Right atrium auricular region (tissue), 2 donors: ENCODE measurements around the gene TERT. TPM values are rescaled to one million over a fixed set of nuclear protein-coding genes. Genes with fewer than 3 reads are reported as not detected.

ENCODE experiments used
- DNase-seq: peaks from one replicate; pipeline ENCODE4 v3.0.0-alpha.2; 2019; ENCODE audit warnings: low spot score
- H3K27ac ChIP-seq, 2 donors: fragments of 200-600 bp; sonication (generic); 1 replicate in 1 of 2; 2 replicates in 1 of 2; pipeline ENCODE4 v1.5.1; 2016 to 2019
- H3K27me3 ChIP-seq, 2 donors: fragments of 200-600 bp; sonication (generic); one replicate each; pipeline versions ENCODE4 v1.5.1 to v1.6.0; 2017 to 2019
- H3K36me3 ChIP-seq: fragments of 200-600 bp; sonication (generic); one replicate; pipeline ENCODE4 v1.5.1; 2016
- H3K4me1 ChIP-seq, 2 donors: fragments of 200-600 bp; sonication (generic); one replicate each; pipeline versions ENCODE4 v1.5.1 to v1.6.0; 2017 to 2019
- H3K4me3 ChIP-seq, 2 donors: fragments of 200-600 bp; sonication (generic); 1 replicate in 1 of 2; 2 replicates in 1 of 2; pipeline ENCODE4 v1.5.1; 2017 to 2019; ENCODE audit warnings: mild to moderate bottlenecking in 1 of 2, moderate library complexity in 1 of 2
- H3K9me3 ChIP-seq, 2 donors: fragments of 200-600 bp; sonication (generic); one replicate each; pipeline ENCODE4 v1.5.1; 2019
- CTCF ChIP-seq, 2 donors: fragments of 200-600 bp; sonication (generic); IDR thresholded peaks; one replicate each; pipeline ENCODE4 v1.5.1; 2019; ENCODE audit warnings: antibody characterized with exemption in 2 of 2
- total RNA-seq, 2 donors: library from RNA; depleted of rRNA; stranded (reverse); fragments of >200 nt; gene quantifications; one replicate each; pipeline ENCODE4 v1.1.0, GENCODE V29; 2016

Gene TERT
- total RNA-seq, 2 donors from 2014 or later = not detected

- no peak for TF ChIP-seq CTCF (IDR thresholded peaks at IDR 0.05)
- Histone ChIP-seq H3K36me3 (no peaks in the 10 kb centered on the region), H3K4me1 (no peaks in the 10 kb centered on the region), H3K9me3 (no peaks in the 10 kb centered on the region), H3K4me3 (no peak overlapping the region), H3K27ac (no peak overlapping the region), H3K27me3 (no peaks in the 10 kb centered on the region)
- DNase-seq = no peak
Observed at GRCh38 chr5:1251678-1252580, 42.9 kb downstream of the TERT start.

DNA sequence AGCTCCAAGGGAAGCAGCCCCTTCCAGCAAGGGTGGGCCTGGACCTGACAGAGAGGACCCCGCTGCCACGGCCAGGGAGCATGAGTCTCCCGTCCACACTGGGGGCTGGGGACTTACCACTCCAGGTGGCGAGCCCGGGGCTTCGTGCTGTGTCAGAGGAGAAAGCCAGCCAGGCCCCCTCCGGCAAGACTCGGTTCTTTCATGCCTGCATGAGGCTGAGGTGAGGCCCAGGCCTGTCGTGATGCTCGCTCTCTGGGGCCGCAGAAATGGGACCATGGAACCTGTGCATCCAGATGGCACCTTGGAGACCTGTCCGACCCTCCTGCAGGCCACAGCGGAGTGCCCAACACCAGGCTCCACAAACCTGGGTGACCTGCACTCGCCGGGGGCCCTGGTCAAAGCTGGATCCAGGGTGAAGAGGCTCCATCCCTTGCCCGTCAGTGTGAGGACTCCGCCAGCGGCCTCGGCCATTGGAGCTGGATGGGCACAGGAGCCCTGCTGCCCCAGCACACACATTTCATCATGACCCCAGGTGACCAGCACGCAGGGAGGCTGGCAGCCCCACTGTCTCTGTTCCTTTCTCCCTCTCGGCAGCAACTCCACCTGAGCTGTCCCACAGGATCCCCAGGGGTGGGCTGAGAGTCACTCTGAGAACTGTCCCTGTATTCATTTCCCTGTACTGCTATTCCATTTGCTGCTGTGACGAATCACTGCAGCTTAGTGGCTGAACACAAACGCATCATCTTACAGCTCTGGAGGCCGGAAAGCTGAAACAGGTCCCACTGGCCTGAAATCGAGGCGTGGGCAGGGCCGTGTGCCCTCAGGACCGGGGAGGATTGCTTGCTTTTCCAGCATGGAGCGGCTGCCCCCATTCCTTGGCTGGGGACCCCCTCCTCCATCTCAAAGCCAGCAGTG lies 45.2 kb downstream of the TERT start:
- H3K4me3 ChIP-seq = no peak overlapping the region
- DNase-seq = no peak
- no peaks in the 10 kb centered on the region for H3K9me3 ChIP-seq
- no peak overlapping the region for H3K27ac ChIP-seq
- no peaks in the 10 kb centered on the region for H3K36me3 ChIP-seq
- no peak for TF ChIP-seq CTCF (IDR thresholded peaks at IDR 0.05)
- H3K4me1 ChIP-seq = no peaks in the 10 kb centered on the region
- peaks cover 0 to 3% of the 10 kb centered on the region in 2 donors for H3K27me3 ChIP-seq

DNA sequence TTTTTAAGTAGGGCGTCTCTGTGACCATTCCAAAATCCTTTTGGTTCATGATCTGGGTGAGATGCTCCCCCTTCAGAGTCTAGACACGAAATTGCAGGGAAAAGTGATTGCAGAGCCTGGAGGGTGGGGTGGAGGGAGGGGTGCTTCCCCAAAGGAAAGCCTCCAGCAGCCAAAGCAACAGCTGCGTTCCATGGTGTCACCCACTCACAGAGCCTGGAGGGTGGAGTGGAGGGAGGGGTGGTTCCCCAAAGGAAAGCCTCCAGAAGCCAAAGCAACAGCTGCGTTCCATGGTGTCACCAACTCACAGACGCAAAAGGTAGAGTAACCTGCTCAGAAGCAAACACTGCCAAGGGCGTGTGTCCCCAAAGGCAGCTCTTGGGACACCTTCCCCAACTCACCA lies 47.1 kb downstream of the TERT start:
- H3K4me3 ChIP-seq = no peak overlapping the region
- peaks cover 0 to 3% of the 10 kb centered on the region in 2 donors for H3K27me3 ChIP-seq
- no peak for TF ChIP-seq CTCF (IDR thresholded peaks at IDR 0.05)
- no peak for DNase-seq
- no peaks in the 10 kb centered on the region for H3K9me3 ChIP-seq
- H3K27ac ChIP-seq = no peak overlapping the region
- H3K36me3 ChIP-seq = no peaks in the 10 kb centered on the region
- H3K4me1 ChIP-seq = no peaks in the 10 kb centered on the region

DNA sequence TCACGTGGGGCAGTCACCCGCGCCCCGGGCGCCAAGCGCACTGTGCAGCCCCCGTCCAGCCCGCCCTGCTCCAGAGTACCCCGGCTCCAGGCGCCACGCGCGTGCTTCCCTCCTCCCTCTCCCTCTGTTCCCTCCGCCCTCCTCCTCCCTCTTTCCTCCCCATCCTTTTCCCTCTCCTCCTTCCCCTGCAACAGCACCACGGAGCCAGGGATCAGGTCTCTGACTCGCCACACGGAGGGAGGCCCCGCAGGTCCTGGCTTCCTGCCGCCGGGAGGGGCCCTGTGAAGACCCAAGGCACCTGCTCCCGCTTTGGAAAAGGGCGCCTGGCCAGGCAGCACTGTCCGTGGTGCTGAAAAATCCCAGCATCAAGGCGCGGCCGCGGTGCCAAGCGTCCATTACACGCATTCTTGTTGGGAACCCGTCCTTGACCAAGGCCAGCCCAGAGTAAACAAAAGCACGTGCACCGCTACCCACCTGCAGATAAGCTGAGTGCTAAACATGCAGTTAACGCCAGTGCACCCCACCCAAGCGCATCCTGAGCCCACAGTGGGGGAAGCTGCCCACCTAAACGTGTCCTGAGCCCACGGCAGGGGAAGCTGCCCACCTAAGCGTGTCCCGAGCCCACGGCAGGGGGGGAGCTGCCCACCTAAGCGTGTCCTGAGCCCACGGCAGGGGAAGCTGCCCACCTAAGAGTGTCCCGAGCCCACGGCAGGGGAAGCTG lies 48.0 kb downstream of the TERT start:
- Histone ChIP-seq H3K27me3 (peaks cover 0 to 3% of the 10 kb centered on the region in 2 donors), H3K9me3 (no peaks in the 10 kb centered on the region), H3K36me3 (no peaks in the 10 kb centered on the region), H3K27ac (no peak overlapping the region), H3K4me1 (no peaks in the 10 kb centered on the region), H3K4me3 (no peak overlapping the region)
- TF ChIP-seq CTCF (IDR thresholded peaks at IDR 0.05) = no peak
- no peak for DNase-seq

- Histone ChIP-seq H3K9me3 (no peaks in the 10 kb centered on the region), H3K27ac (no peak overlapping the region), H3K4me1 (no peaks in the 10 kb centered on the region), H3K36me3 (no peaks in the 10 kb centered on the region), H3K4me3 (no peak overlapping the region), H3K27me3 (peaks cover 0 to 3% of the 10 kb centered on the region in 2 donors)
- no peak for TF ChIP-seq CTCF (IDR thresholded peaks at IDR 0.05)
- no peak for DNase-seq
Observed at GRCh38 chr5:1245905-1246576, 48.8 kb downstream of the TERT start.
